K562 (cell line): Measurements from ENCODE around the gene SEC22C. TPM values are rescaled to one million over a fixed set of nuclear protein-coding genes. Genes with fewer than 3 reads are reported as not detected.

Source experiments
- ATF1 ChIP-seq, 2 experiments: fragments of 450-650 bp in 1 of 2; IDR thresholded peaks; 2 replicates each; pipeline ENCODE4 v1.6.1; 2016; ENCODE audit warnings: missing compliant biosample characterization in 1 of 2, missing genetic modification characterization in 1 of 2
- ATF4 ChIP-seq: fragments of 450-650 bp; formaldehyde crosslinking; IDR thresholded peaks from 2 replicates; pipeline ENCODE4 v1.4.0; 2022; ENCODE audit warnings: mild to moderate bottlenecking, moderate library complexity
- BDP1 ChIP-seq: IDR thresholded peaks from 3 replicates; pipeline ENCODE4 v1.6.1; 2011; ENCODE audit not compliant: insufficient read length, insufficient read depth
- CHD2 ChIP-seq: IDR thresholded peaks from 2 replicates; pipeline ENCODE4 v1.6.1; 2011; ENCODE audit warnings: low read depth, low read length
- COPS2 ChIP-seq: fragments of 450-650 bp; conservative IDR thresholded peaks from 2 replicates; pipeline ENCODE4 v1.6.1; 2016; ENCODE audit warnings: mild to moderate bottlenecking, moderate library complexity
- IRF1 ChIP-seq: sonication (generic); formaldehyde crosslinking; IDR thresholded peaks from 2 replicates; pipeline ENCODE4 v1.8.0; 2022; ENCODE audit warnings: missing genetic modification reagents, mild to moderate bottlenecking, borderline replicate concordance
- KAT7 ChIP-seq: sonication (generic); formaldehyde crosslinking; IDR thresholded peaks from 2 replicates; pipeline ENCODE4 v1.8.0; 2022; ENCODE audit warnings: missing genetic modification reagents, mild to moderate bottlenecking, borderline replicate concordance
- KLF1 ChIP-seq: fragments of 450-650 bp; IDR thresholded peaks from 2 replicates; pipeline ENCODE4 v1.6.1; 2016; ENCODE audit warnings: missing genetic modification characterization, missing compliant biosample characterization
- PPARD ChIP-seq: fragments of 250-450 bp; sonication (Bioruptor Pico); IDR thresholded peaks from 2 replicates; pipeline ENCODE4 v1.8.0; 2022; ENCODE audit warnings: inconsistent platforms, mild to moderate bottlenecking, moderate library complexity
- SNAPC5 ChIP-seq: fragments of 250-450 bp; sonication (Bioruptor Pico); IDR thresholded peaks from 2 replicates; pipeline ENCODE4 v1.8.0; 2021; ENCODE audit warnings: moderate library complexity, mild to moderate bottlenecking, inconsistent platforms
- SREBF2 ChIP-seq: sonication (generic); formaldehyde crosslinking; IDR thresholded peaks from 2 replicates; pipeline ENCODE4 v1.4.0; 2020; ENCODE audit warnings: mild to moderate bottlenecking, missing genetic modification reagents
- THRAP3 ChIP-seq: fragments of 450-650 bp; IDR thresholded peaks from 2 replicates; pipeline ENCODE4 v1.6.1; 2016; ENCODE audit warnings: mild to moderate bottlenecking, inconsistent platforms, borderline replicate concordance
- TRIM28 ChIP-seq: fragments of 450-650 bp; IDR thresholded peaks from 2 replicates; pipeline ENCODE4 v1.6.1; 2017
- YBX1 ChIP-seq: fragments of 450-650 bp; IDR thresholded peaks from 2 replicates; pipeline ENCODE4 v1.7.1; 2016; ENCODE audit warnings: mild to moderate bottlenecking
- ZBTB40 ChIP-seq, 2 experiments: fragments of 450-650 bp in 1 of 2; sonication (generic) in 1 of 2; formaldehyde crosslinking in 1 of 2; IDR thresholded peaks; 2 replicates each; pipeline versions ENCODE4 v1.7.1 to v1.9.0; 2016 to 2022; ENCODE audit warnings: inconsistent platforms in 1 of 2, mild to moderate bottlenecking in 1 of 2, missing genetic modification reagents in 1 of 2
- ZNF511 ChIP-seq: sonication (generic); formaldehyde crosslinking; IDR thresholded peaks from 2 replicates; pipeline ENCODE4 v1.8.0; 2022; ENCODE audit warnings: mild to moderate bottlenecking, missing genetic modification reagents
- ZSCAN32 ChIP-seq: fragments of 450-650 bp; formaldehyde crosslinking; IDR thresholded peaks from 2 replicates; pipeline ENCODE4 v1.4.0; 2020; ENCODE audit warnings: mild to moderate bottlenecking, moderate library complexity
- polyA plus RNA-seq, 8 experiments: library from polyadenylated mRNA; depleted of rRNA in 4 of 8; stranded (reverse) in 5 of 8; unstranded in 3 of 8; fragments of >200 nt; fragmentation: Nextera tagmentation in 2 of 8; fragmentation: Illumina TruSeq in 1 of 8; extraction: Ambion mirVana in 2 of 8; extraction: Trizol in 1 of 8; gene quantifications; 2 replicates each; pipeline versions ENCODE4 v1.2.1 to v1.2.3, GENCODE V29; 2011 to 2014; ENCODE audit warnings: inconsistent platforms in 1 of 8, missing spikeins in 1 of 8
- total RNA-seq, 7 experiments: library from RNA; depleted of rRNA in 6 of 7; stranded (reverse); fragments of >200 nt in 6 of 7; fragmentation: Illumina TruSeq in 2 of 7; extraction: Trizol in 2 of 7; gene quantifications; 2 replicates each; pipeline versions ENCODE4 v1.2.1 to v1.2.3, GENCODE V29; 2011 to 2021; ENCODE audit warnings: low replicate concordance in 1 of 7

Gene SEC22C
- total and polyA plus RNA-seq, 9 of the 15 experiments (the other 6 are each of a cell fraction or from before 2014, with no cell fraction given), result 35.6 to 68.4 (median 50.7) TPM

- TF ChIP-seq ATF4 (no peak), SNAPC5 (CRISPR knock-in tag) (no peak), CHD2 (peak; percentile 65), PPARD (no peak), COPS2 (no peak), ATF1 (CRISPR knock-in tag; IDR thresholded peaks at IDR 0.05) (no peak), ATF1 (tag; IDR thresholded peaks at IDR 0.05) (peak; percentile 47; the same call in 1 of the 2 replicates), ZBTB40 (IDR thresholded peaks at IDR 0.05) (no peak), ZBTB40 (CRISPR knock-in tag; IDR thresholded peaks at IDR 0.05) (no peak), YBX1 (no peak), KLF1 (no peak), TRIM28 (no peak), THRAP3 (no peak), BDP1 (no peak), ZNF511 (CRISPR knock-in tag) (no peak), IRF1 (no peak), SREBF2 (CRISPR knock-in tag) (no peak), KAT7 (CRISPR knock-in tag) (no peak), ZSCAN32 (CRISPR knock-in tag) (no peak)
Observed at GRCh38 chr3:42502429-42503250, 79.1 kb downstream of the SEC22C start, which contains the start of gene VIPR1 (continued).
